HG02763 (cell line): ENCODE data around the gene KCNJ8.

Experiments
- ATAC-seq: cut with Tn5 transposase; IDR thresholded peaks from one replicate; pipeline ENCODE4 v1.9.1; 2021; ENCODE audit warnings: mild to moderate bottlenecking, moderate library complexity; ENCODE audit not compliant: unreplicated experiment

Gene KCNJ8

GRCh38 chr12:21718944-21719650, 55.4 kb downstream of the KCNJ8 start:
- no peak for ATAC-seq

- no peak for ATAC-seq
These were observed 56.1 kb downstream of the KCNJ8 start for GRCh38 chr12:21718403-21718802.

- no peak for ATAC-seq
These were observed 56.7 kb downstream of the KCNJ8 start for GRCh38 chr12:21717767-21718166.

GRCh38 chr12:21715386-21715785, 59.1 kb downstream of the KCNJ8 start:
- no peak for ATAC-seq
